Measurements from ENCODE around the gene TDO2. TPM values are rescaled to one million over a fixed set of nuclear protein-coding genes. Genes with fewer than 3 reads are reported as not detected.

TDO2 gene
- not detected in 3 replicates for total RNA-seq
- long read RNA-seq = 0 reads

GRCh38 chr4:155903453-155903852, at the start of gene TDO2:
Gene TDO2, plus strand, starts transcription at chr4:155903696. Its CDS starts 63 bp downstream, at chr4:155903759.
- Mint-ChIP-seq H3K27ac (ENCODE audit: unreplicated experiment) (no peak within 1 kb of the TSS), H3K9me3 (ENCODE audit: low read depth) (no peaks in the 10 kb centered on the region)

GRCh38 chr4:155854582-155855226, 48.8 kb upstream of the TDO2 start:
- H3K27me3 Mint-ChIP-seq (ENCODE audit: low read depth) = no peaks in the 10 kb centered on the region
- H3K4me3 Mint-ChIP-seq (ENCODE audit: unreplicated experiment) = no peak overlapping the region
- H3K9me3 Mint-ChIP-seq (ENCODE audit: low read depth) = peaks cover 5% of the 10 kb centered on the region
- H3K27ac Mint-ChIP-seq (ENCODE audit: unreplicated experiment) = no peak overlapping the region
- H3K36me3 Mint-ChIP-seq (ENCODE audit: low read depth) = peaks cover 1% of the 10 kb centered on the region
- H3K4me1 Mint-ChIP-seq (ENCODE audit: low read depth) = peaks cover 3% of the 10 kb centered on the region
- TF ChIP-seq, protein P1, sequence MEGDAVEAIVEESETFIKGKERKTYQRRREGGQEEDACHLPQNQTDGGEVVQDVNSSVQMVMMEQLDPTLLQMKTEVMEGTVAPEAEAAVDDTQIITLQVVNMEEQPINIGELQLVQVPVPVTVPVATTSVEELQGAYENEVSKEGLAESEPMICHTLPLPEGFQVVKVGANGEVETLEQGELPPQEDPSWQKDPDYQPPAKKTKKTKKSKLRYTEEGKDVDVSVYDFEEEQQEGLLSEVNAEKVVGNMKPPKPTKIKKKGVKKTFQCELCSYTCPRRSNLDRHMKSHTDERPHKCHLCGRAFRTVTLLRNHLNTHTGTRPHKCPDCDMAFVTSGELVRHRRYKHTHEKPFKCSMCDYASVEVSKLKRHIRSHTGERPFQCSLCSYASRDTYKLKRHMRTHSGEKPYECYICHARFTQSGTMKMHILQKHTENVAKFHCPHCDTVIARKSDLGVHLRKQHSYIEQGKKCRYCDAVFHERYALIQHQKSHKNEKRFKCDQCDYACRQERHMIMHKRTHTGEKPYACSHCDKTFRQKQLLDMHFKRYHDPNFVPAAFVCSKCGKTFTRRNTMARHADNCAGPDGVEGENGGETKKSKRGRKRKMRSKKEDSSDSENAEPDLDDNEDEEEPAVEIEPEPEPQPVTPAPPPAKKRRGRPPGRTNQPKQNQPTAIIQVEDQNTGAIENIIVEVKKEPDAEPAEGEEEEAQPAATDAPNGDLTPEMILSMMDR (IDR thresholded peaks at IDR 0.05) = no peak
- no peak for DNase-seq (ENCODE audit: low spot score)

More at GRCh38 chr4:155903453-155903852, at the start of gene TDO2:
- Mint-ChIP-seq H3K4me3 (ENCODE audit: unreplicated experiment) (no peak within 1 kb of the TSS), H3K4me1 (ENCODE audit: low read depth) (peaks cover 31% of the 10 kb centered on the region), H3K27me3 (ENCODE audit: low read depth) (no peaks in the 10 kb centered on the region), H3K36me3 (ENCODE audit: low read depth) (no peaks in the 10 kb centered on the region)
- TF ChIP-seq, protein P1 (IDR thresholded peaks at IDR 0.05) = no peak
- DNase-seq (ENCODE audit: low spot score) = no peak

GRCh38 chr4:155855897-155856296, 47.6 kb upstream of the TDO2 start:
- H3K4me1 Mint-ChIP-seq (ENCODE audit: low read depth) = peaks cover 3% of the 10 kb centered on the region
- H3K4me3 Mint-ChIP-seq (ENCODE audit: unreplicated experiment) = no peak overlapping the region
- TF ChIP-seq, protein P1 (IDR thresholded peaks at IDR 0.05) = no peak
- H3K27ac Mint-ChIP-seq (ENCODE audit: unreplicated experiment) = no peak overlapping the region
- H3K36me3 Mint-ChIP-seq (ENCODE audit: low read depth) = no peaks in the 10 kb centered on the region
- H3K27me3 Mint-ChIP-seq (ENCODE audit: low read depth) = no peaks in the 10 kb centered on the region
- H3K9me3 Mint-ChIP-seq (ENCODE audit: low read depth) = peaks cover 3% of the 10 kb centered on the region
- DNase-seq (ENCODE audit: low spot score) = no peak

- no peak for DNase-seq (ENCODE audit: low spot score)
- H3K4me3 Mint-ChIP-seq (ENCODE audit: unreplicated experiment) = no peak within 1 kb of the TSS
- peaks cover 11% of the 10 kb centered on the region for H3K9me3 Mint-ChIP-seq (ENCODE audit: low read depth)
- TF ChIP-seq, protein P1 (IDR thresholded peaks at IDR 0.05) = no peak
- H3K27me3 Mint-ChIP-seq (ENCODE audit: low read depth) = peaks cover 9% of the 10 kb centered on the region
- H3K27ac Mint-ChIP-seq (ENCODE audit: unreplicated experiment) = no peak within 1 kb of the TSS
- H3K36me3 Mint-ChIP-seq (ENCODE audit: low read depth) = no peaks in the 10 kb centered on the region
- H3K4me1 Mint-ChIP-seq (ENCODE audit: low read depth) = no peaks in the 10 kb centered on the region
Observed at GRCh38 chr4:155866177-155866576, 37.3 kb upstream of the TDO2 start, which contains the start of gene ASIC5. Gene ASIC5, minus strand, starts transcription at chr4:155866277. Its CDS starts 51 bp downstream, at chr4:155866226.

- Mint-ChIP-seq H3K9me3 (ENCODE audit: low read depth) (no peaks in the 10 kb centered on the region), H3K4me3 (ENCODE audit: unreplicated experiment) (no peak overlapping the region), H3K27me3 (ENCODE audit: low read depth) (no peaks in the 10 kb centered on the region), H3K36me3 (ENCODE audit: low read depth) (no peaks in the 10 kb centered on the region), H3K4me1 (ENCODE audit: low read depth) (no peaks in the 10 kb centered on the region), H3K27ac (ENCODE audit: unreplicated experiment) (no peak overlapping the region)
- no peak for DNase-seq (ENCODE audit: low spot score)
- TF ChIP-seq, protein P1 (IDR thresholded peaks at IDR 0.05) = no peak
Observed at GRCh38 chr4:155875878-155876277, 27.6 kb upstream of the TDO2 start.

Measured in chondrocyte (in vitro differentiated cells).